HS-5 (cell line): ENCODE results near the gene UACA.

Source experiments
- DNase-seq: peaks from one replicate; pipeline ENCODE4 v3.0.0-alpha.2; 2012; ENCODE audit warnings: low read depth

UACA gene

DNA sequence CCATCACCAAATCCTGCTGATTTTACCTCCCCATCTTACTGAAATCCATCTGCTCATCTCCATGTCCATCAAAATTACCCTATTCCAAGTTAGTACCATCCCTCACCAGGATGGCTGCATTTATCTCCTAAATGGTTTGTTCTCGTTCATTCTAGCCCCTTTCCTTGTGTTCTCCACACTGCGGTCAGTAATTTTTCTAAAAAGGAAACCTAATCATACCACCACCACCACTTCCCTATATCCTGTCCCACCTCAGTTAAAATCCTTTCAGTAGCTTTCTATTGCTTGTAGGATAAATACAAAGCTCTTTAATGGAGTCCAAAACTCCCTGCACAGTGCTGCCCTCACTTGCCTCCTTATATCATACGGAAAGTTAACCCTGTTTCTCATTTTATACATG lies 51.1 kb downstream of the UACA start:
- DNase-seq: no peak

DNA sequence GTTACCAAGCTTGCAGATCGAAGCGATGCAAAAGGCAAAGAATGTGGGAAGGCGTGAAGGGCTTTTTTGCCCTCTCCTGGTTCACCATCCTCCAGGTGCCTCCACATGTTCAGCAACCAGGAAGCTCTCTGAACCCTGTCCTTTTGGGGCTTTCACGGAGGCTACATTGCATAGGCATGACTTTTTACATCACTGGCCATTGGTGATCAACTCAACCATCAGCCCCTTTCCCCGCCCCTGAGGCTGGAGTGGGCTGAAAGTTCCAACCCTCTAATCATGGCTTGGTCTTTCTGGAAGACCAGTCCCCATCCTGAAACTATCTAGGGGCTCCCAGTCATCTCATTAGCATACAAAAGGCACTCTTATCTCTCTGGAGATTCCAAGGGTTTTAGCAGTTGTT lies 52.6 kb downstream of the UACA start:
- DNase-seq: no peak

DNA sequence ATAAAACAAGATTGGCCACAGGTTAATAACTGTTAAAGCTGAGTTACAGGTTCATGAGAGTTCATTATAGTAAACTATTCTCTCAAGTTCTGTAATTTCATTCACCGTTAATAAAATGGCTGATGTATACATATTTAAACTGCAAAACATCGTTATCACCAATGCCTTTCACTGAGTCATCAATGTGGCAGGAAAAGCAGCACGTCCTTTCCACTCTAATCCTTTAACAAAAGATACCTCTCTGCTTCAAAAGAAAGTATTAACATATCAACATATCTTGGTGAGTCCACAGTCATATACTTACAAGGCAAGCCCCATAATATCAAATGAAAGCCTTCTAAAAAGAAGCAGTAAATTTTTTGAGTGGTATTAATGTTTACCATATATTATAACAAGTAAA lies 54.5 kb downstream of the UACA start:
- DNase-seq: no peak

DNA sequence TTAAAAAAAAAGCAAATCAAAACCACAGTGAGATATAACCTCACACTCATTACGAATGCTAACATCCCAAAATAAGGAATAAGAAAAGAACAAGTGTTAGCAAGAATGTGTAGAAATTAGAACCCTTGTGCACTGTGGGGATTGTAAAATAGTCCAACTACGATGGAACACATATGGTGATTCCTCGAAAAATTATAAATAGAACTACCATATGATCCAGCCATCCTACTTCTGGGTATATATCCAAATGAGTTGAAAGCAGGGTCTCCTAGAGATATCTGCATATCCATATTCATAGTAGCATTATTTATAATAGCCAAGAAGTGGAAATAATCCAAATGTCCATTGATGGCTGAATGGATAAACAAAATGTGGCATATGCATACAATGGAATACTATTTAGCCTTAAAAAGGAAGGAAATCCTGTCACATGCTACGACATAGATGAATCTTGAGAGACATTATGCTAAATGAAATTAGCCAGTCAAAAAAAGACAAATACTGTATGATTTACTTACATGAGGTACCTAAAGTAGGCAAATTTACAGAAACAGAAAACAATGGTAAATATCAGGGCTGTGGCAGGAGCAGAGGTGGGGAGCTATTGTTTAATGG lies 55.6 kb downstream of the UACA start:
- DNase-seq: no peak

DNA sequence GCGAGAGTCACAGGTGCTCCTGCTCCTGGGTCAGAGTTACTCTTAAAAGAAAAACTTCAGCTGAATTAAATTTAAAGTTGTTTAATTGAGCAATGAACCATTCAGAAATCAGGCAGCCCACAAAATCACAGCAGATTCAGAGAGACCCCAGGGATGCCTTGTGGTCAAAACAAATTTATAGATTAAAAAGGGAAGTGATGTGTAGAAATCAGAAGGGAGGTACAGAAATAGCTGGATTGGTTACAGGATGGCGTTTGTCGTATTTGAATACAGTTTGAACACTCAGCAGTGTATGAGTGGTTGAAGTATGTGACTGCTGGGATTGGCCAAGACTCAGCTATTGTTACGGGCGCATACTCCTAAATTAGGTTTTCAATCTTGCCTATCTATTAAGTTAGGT lies 58.6 kb downstream of the UACA start:
- DNase-seq: no peak

DNA sequence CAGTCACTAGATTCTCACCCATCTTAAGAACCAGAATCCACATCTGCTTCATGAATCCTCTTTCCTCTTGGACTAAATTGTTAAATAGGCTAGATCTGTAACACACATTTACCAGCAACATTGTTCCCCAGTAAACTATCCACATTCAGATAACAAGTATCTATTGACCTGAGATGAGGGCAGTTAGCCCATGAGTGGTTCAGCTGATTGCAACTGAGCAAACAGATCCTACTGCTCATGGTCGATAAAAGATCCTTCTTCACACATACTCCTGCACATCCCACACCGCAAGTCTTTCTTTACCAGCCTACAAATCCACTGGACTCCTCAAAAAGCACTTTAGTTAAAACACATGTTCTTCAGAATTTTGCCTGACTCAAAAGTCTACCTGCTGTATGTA lies 59.2 kb downstream of the UACA start:
- no peak for DNase-seq

DNA sequence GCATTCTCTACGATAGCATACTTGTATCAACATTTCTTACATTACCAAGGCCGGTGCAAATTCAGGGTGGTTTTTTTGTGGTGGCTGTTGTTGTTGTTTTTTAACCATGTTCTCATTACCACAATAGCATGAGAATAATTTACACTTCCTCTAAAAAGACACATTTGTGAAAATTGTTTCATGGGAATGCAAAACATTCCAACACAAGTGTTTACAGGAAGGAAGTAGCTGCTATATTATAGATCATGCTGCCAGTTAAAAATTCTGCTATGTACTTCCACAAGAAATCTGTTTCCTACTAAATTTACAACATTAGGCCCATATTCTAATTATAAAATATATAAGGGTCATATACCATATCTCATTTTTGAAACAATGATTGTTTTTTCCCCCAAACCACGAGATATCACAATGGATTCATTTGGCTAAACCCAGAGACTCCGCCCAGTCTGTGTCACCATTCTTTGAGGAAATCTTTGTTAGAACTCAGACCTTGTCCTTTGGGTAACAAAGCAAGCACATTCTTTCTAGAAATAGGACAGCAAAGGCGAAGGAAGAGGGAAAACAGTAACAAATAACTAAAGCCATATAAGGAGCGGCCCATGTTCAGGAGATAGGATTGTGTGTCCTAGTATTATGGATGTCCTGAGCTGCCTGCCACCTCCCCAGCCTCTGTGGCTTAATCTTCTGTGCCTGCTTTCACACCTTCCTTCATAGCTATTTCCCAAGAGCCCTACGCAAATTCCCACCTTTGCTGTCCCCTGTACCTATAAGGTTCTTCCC lies 60.1 kb downstream of the UACA start:
- no peak for DNase-seq

DNA sequence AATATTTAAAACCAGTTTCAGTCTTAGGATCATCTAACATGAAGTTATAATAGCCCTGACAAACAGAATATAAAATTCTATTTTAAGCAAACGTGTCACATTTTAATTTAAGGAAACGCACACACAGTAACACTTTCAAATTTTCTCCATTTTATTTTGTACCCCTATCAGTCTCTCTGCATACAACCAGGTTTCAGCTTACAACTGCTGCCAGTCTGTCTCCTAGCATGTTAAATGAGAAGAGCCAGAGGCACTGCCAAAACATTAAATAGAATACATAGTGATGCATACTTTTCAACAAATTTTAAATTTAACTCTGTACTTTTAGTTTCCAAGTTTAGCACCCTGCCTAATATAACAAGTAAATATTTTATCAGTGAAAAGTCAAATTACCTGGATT lies 60.8 kb downstream of the UACA start:
- no peak for DNase-seq

DNA sequence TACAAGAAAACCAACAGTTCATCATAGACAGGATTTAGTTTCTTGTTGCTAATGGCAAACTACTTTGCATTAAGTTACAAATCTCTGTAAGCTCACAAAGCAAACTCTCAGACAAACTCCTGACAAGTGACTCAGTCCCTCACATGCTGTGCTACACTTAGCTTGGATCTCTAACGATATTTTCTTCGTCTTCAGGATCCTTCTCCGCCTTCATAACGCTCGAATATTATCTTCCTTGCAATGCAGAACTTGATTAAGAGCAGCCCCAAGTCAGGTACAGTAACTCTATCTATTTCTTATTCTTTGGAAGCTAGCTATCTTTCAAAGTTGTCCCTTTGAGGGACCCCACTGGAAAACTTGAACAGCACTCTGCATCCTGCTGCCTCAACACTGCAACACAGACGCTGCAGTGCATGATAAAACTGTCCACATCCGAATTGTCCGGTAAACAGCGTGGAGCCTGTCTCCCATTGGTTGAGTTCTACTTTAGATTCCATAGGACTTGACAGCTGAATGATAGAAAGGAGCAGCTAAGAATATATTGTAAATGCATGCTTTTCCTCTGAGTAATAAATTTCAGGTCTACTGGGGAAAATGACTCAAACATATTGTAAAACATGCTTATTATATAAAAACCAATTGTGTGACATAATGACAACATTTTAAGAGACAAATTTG lies 61.3 kb downstream of the UACA start:
- DNase-seq: peak; percentile 69

DNA sequence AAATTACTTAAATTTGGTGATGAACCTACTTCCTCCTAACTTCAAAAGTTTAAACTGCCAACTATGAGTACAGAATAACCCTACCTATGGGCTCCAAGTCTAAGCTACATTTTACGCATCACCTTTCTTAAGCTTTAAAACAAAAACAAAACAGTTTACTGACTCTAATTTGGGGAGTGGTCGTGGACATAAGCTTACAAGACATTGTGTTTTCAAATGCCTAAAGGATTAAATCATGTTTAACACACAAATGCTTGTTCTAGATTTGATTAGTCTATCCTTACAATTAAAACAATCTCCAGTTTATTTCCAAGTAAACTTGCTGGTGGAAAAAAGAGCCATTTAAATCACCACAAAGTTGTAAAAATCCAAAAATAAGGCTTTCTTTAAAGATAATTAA lies 62.2 kb downstream of the UACA start:
- DNase-seq: no peak

DNA sequence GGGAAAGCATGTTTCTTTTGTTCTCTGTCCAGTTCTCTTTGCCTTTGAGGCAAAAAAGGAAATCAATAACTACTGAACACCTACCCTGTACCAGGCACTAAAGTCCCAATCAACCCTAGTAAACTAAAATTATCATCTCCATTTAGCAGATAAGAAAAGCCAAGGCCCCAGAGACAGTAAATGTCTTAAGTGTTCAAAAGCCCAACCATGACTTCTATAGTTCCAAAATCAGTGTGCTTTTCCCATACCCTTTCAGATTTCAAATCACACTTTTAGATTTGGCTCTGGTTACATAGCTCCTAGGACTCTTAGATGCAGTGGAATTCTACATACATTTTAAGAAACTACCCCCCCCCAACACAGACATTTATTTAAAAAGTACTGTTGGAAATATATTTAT lies 63.5 kb downstream of the UACA start:
- no peak for DNase-seq

DNA sequence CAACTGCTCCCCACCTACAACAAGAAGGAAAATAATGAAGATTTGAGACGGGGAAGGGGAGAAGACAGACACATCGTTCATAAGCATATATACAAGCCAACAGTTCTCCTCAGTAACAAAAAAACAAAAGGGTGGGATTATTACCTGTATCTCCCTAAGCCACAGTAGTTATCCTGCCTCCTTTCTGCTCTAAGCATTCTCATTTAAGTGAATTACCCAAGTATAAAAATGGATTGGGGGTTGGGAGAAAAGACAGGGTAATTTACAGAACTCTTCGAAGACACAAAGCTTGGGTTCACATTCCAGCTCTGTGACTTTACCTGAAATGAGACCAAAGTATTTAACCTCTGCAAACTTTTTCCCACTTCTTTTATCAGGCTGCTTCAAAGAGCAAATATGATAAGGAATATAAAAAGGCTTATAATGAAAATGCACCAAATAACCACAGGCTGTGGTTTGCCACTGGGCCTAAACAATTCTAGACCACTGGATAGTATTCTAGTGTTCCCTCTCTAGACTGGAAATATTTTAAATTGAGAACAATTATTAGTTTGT lies 64.4 kb downstream of the UACA start:
- DNase-seq: no peak

DNA sequence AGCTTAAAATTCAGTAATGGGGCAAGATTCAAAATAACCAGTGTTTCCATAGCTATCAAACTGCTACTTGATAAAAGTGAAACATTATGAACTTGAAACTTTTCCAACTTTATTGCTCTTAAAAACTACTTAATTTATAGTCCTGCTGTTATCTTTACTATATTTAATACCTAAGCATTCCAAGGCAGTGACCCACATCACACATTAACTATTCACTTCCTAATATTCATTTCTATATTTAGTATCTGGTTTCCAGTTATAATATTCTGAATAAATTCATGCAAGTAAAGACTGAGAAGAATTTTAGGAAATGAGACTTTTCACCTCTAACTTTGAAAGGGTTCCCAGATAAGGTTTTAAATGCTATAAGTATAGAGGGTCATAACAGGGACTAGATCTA lies 64.9 kb downstream of the UACA start:
- DNase-seq: no peak

DNA sequence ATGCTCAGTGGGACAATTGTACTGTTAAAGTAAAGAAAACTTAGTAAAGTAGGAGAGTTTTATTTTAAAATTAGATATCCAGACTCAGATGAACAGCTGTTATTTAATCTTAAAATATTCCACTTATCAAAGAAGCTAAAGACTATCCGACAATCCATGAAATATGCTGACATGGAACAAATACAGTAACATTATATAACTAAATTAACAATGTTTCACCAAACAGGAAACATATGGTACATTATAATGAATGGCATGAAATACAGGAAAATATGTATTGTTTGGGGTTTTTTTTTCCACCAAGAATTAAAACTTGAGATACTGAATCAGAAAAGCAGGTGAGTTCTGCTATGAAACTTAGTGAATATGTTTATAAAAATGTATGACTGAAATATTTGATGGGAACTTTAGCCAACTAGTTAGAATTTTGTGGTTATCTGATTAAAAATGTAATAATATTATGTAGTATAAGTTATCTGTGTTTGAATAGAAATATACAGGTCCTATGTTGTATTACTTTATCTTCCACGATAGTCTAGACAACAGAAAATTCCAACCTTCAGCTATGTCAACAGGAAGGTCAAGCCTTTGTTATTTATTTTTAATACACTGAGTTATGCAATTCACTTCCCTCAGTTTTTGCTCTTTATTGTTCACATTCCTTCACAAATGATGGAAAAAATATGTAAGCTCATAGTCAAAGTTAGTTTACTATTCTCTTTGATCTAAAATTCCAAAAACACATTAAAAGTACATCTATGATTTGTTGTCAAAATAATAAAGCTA lies 72.7 kb downstream of the UACA start:
- DNase-seq: no peak

DNA sequence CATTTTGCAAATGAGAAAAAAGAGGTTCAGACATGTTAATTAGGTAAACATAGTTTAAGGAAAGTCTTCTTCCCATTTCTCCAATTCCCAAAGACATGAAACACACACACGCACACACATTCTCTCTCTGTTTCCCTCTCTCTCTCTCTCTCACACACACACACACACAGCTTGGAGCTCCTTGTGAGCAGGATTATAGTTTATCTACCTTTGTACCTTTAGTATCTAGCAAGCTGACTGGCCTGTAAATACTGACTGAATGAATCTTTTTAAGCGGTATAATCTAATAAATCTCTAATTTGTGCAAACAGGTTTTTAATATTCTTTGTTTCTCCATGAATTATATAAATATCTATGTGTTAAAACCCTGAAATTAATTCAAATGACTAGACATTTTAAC lies 73.3 kb downstream of the UACA start:
- DNase-seq: no peak

DNA sequence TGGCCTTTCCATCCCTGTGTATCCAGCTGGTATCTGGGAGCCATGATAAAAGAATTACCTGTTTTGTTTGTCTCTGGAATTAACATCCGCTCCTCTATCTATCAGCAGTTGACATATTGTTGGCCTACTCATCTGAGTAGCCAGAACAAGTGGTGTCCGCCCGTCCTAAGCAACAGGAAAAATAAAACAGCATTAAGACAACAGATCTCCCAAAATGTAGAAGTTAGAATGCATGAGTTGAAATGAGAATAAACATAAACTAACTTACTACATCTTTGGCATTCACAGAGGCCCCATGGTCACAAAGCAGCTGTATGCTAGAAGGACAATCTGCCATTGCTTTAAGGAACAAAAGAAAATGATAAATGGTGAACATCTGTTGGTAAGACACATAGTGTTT lies 75.9 kb downstream of the UACA start:
- DNase-seq: no peak

DNA sequence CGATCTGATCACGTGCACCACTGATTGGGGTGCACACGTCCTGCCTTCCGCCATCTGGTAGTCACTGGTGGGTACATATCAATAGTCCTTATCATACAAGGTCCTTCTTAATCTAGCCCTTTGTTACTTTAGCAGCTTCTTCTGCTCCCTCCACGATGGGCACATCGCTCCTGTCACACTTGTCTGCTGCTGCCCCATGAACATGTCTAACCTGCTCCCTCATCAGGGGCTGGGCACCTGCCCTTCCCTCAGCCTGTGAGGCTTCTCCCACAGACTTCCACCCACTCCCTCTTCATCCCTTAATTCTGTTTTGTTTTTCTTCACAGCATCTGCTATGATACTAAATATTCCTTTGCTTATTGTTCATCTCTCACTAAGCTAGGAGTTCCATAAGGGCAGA lies 82.5 kb downstream of the UACA start:
- no peak for DNase-seq

DNA sequence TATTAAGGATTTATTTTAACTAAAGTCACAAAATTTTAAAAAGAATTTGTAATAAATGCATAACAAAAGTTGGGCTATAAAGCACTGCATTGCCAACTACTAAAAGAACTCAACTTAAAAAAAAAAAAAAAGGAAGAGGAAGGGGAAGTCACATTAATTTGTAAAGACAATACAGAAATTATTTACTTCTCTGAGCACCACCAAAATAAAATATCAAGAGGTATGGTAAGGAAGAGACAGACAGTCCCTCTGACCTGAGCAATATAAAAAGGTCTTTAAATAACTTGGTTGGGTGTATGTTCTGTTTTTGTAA lies 83.5 kb downstream of the UACA start:
- DNase-seq: no peak

DNA sequence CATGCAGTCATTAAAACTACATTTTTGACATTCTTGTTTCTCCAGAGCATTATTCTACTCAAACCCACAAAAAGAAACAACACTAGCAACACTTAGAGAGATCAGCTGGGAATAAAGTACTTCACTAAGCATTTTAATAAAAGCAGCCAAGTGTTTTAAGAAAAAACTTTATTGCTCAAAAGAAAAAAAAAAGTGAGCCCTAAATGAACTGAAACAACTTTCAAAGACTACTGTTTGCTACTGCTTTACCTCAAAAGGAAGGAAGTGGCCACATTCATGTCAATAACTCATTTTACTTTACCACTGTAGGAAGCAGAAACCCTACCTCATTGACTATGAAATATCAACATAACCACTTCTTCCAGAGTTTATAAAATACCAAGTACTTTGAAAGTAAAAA lies 91.3 kb downstream of the UACA start:
- no peak for DNase-seq

DNA sequence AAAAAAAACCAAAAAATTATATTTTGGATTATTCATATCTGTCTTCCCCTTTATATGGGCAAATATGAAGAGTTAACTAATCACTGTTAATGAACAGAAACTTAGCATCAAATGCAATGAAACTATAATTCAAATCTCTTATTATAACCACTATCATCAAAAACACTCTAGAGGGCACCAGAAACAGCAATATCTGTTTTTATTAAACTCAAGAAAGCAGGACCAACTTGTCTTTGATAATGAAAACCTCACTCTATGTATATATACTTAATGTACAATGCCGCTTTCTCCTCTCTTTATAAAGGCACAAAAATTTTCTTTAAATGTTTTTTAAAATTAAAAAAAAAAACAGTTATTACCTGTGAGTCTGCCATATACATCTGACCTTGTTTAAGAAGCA lies 92.7 kb downstream of the UACA start:
- DNase-seq: no peak

DNA sequence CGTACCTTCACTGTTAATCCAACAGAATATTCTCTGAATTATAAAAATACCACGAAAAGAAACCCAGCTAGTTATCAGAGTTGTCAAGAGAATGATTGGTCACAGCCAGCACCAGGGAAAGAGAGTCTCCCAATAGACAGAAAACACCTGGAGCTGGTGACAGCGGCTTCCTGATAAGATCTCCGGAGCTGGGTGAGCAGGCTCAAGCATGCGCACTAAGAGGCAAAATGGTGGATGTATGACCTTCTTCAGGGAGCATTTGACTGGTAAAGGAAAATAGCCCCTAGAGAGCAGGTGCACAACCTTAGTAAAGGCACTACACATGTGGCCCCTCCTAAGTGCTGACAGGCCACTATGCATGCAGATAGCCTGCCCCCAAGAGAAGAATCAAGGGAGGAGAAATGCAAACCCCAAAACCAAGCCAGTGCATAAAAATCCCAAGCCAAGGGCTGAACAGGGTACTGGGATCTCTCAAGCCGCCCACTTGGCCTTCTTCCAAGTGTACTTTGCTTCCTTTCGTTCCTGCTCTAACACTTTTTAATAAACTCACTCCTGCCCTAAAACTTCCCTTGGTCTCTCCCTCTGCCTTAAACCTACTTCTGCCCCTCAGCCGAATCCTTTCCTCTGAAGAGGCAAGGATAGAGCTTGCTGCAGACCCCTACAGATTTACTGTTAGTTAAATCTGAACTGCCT lies 93.2 kb downstream of the UACA start:
- DNase-seq: no peak

DNA sequence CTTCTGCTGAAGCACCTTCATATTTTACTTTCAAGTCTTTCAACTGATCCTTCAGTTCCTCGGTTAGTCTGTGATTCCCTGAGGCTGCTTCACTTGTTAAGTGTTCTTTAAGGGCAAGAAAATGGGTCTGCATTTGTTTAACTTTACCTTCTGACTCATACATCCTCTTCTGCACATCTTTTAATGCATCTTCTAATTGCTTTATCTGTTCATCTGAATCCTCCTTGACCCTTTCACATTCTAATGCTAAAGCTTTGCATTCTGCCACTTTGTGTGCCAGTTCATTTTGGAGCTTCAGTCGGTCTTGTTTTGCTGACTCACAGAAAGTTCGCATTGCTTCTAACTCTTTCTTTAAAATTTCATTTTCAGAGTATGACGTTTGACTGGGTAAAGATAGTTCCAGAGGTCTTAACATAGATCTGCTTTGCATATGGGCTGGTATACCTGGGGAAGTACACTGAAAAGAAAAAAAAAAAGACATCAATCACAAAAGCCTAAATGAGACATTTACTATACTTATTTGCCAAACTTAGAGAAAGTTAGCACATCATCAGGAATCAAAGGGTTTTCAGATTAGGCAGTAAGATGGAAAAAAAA lies 94.3 kb downstream of the UACA start:
- no peak for DNase-seq
